Natural killer cell treated with Interleukin-12 subunit alpha and Interleukin-12 subunit beta and Interleukin-15 and Interleukin-18, amount 100 ng/mL, for 72 hours (primary cell): ENCODE results near the gene ZNF473. TPM values are rescaled to one million over a fixed set of nuclear protein-coding genes. Genes with fewer than 3 reads are reported as not detected.

Experiments
- ATAC-seq, 2 donors: fragments of 150-1000 bp; cut with Tn5 transposase in 1 of 2; sonication (Bioruptor Pico), chemical (Tn5 transposase) in 1 of 2; 2 replicates each; pipeline ENCODE4 v1.10.0; 2021
- DNase-seq: peaks from one replicate; pipeline ENCODE4 v3.0.0; 2022; ENCODE audit warnings: low spot score
- H3K27ac Mint-ChIP-seq, 2 donors: 1 replicate in 1 of 2; 2 replicates in 1 of 2; pipeline ENCODE4 v1.8.0; 2022; ENCODE audit warnings: mixed read lengths in 2 of 2, mild to moderate bottlenecking in 1 of 2, moderate library complexity in 1 of 2
- H3K27me3 Mint-ChIP-seq, 2 donors: 1 replicate in 1 of 2; 2 replicates in 1 of 2; pipeline ENCODE4 v1.8.0; 2022; ENCODE audit warnings: mixed read lengths in 2 of 2
- H3K36me3 Mint-ChIP-seq: one replicate; pipeline ENCODE4 v1.8.0; 2022; ENCODE audit warnings: mixed read lengths
- H3K4me1 Mint-ChIP-seq, 2 donors: 1 replicate in 1 of 2; 2 replicates in 1 of 2; pipeline ENCODE4 v1.8.0; 2022; ENCODE audit warnings: low read depth in 2 of 2, mixed read lengths in 2 of 2, mild to moderate bottlenecking in 1 of 2
- H3K4me3 Mint-ChIP-seq: one replicate; pipeline ENCODE4 v1.8.0; 2022; ENCODE audit warnings: mixed read lengths
- H3K9me3 Mint-ChIP-seq: 2 replicates; pipeline ENCODE4 v1.8.0; 2022; ENCODE audit warnings: mixed read lengths
- total RNA-seq, 2 donors: library from RNA; stranded (reverse); gene quantifications; one replicate each; pipeline ENCODE4 v1.2.3, GENCODE V29; 2022

The ZNF473 gene
- total RNA-seq, 2 donors from 2014 or later: 6.2 to 10.3 TPM

GRCh38 chr19:49997709-49998108, 28.1 kb upstream of the ZNF473 start:
- DNase-seq (no peak), ATAC-seq (no peak)
- Mint-ChIP-seq H3K27ac (no peak overlapping the region), H3K27me3 (no peaks in the 10 kb centered on the region), H3K4me1 (peaks cover 17% of the 10 kb centered on the region in 2 donors), H3K9me3 (no peaks in the 10 kb centered on the region), H3K4me3 (no peak overlapping the region), H3K36me3 (peaks cover 13% of the 10 kb centered on the region)

GRCh38 chr19:49999371-50000010, 26.3 kb upstream of the ZNF473 start:
- Mint-ChIP-seq H3K4me1 (peaks cover 34 to 35% of the 10 kb centered on the region in 2 donors), H3K27me3 (no peaks in the 10 kb centered on the region), H3K4me3 (no peak overlapping the region), H3K36me3 (peaks cover 9% of the 10 kb centered on the region), H3K9me3 (no peaks in the 10 kb centered on the region), H3K27ac (no peak overlapping the region)
- ATAC-seq (no peak), DNase-seq (no peak)

DNA sequence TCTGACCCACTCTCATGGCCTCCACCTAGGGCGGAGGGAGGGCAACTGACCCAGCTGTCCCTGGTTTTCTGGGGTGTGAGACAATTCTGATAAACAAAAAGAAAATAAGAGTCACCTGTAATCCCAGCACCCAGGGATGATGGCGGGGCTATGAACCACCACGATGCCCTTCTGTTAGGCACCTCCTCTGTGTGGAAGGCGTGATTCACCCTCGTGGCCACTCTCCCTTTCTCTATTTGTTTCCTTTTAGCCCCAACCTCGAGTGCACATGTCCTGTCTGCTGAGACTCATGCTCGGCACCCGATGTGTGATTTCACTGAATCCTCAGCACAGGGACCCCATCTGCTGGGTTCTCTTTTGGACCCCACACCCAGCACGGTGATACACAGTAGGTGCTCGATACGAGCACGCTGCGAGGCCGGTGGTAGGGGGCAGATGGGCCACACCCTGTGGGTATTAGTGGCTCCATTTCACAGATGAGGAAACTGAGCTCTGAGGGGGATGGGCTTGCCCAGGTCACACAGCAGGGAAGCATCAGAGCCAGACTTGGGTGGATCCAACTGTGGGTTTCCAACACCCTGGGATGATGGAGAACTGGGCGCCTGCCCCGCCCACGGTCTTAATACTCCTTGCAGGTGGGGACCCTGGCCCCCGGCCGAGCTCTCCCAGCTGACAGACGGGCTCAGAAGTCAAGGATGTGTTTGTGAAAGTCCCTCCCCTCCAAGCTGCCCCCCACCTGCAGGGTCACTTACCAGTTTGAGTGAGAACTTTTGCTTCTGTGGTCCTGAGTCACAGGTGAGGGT, 25.6 kb upstream of the ZNF473 start:
- ATAC-seq: no peak
- no peak overlapping the region for H3K27ac Mint-ChIP-seq
- no peaks in the 10 kb centered on the region for H3K27me3 Mint-ChIP-seq
- peaks cover 39 to 43% of the 10 kb centered on the region in 2 donors for H3K4me1 Mint-ChIP-seq
- H3K4me3 Mint-ChIP-seq: no peak overlapping the region
- H3K36me3 Mint-ChIP-seq: peaks cover 6% of the 10 kb centered on the region
- H3K9me3 Mint-ChIP-seq: no peaks in the 10 kb centered on the region
- no peak for DNase-seq

- no peaks in the 10 kb centered on the region for H3K9me3 Mint-ChIP-seq
- no peak overlapping the region for H3K27ac Mint-ChIP-seq
- H3K4me3 Mint-ChIP-seq: no peak overlapping the region
- H3K27me3 Mint-ChIP-seq: no peaks in the 10 kb centered on the region
- peaks cover 6% of the 10 kb centered on the region for H3K36me3 Mint-ChIP-seq
- no peak for DNase-seq
- ATAC-seq: no peak
- peaks cover 43 to 44% of the 10 kb centered on the region in 2 donors for H3K4me1 Mint-ChIP-seq
Observed at GRCh38 chr19:50000841-50001557, 24.8 kb upstream of the ZNF473 start.

GRCh38 chr19:50001775-50002174, 24.0 kb upstream of the ZNF473 start:
- Mint-ChIP-seq H3K9me3 (no peaks in the 10 kb centered on the region), H3K27me3 (no peaks in the 10 kb centered on the region), H3K27ac (no peak overlapping the region), H3K36me3 (peaks cover 6% of the 10 kb centered on the region), H3K4me1 (peaks cover 43 to 44% of the 10 kb centered on the region in 2 donors), H3K4me3 (no peak overlapping the region)
- ATAC-seq: no peak
- DNase-seq: no peak

DNA sequence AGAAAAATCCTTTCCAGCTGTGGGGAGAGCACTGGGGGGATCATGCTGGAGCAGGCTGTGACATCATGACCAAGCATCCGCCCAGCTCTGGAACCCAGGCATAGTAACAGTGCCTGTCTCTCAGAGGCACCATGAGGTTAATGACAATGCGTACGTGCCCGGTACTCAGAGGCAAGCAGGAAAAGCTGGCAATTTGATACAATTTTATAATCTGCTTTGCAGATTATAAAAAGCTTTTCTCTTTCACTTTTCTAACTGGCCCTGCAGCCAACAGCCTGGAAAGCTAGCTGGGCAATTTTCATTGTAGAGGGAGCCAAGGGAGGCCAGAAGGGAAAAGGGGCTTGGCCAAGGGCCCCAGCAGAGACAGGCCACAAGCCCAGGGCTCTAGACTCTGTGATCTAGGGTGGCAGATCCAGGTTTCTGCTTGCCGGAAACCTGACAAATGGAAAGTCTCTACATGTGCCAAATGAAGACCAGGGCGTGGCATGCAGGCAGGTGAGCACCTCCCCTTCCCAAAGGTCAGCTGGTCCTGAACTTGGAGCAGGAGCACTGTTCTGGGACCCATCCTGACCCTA, 23.3 kb upstream of the ZNF473 start:
- peaks cover 44 to 46% of the 10 kb centered on the region in 2 donors for H3K4me1 Mint-ChIP-seq
- ATAC-seq (no peak), DNase-seq (no peak)
- H3K27me3 Mint-ChIP-seq: no peaks in the 10 kb centered on the region
- no peak overlapping the region for H3K27ac Mint-ChIP-seq
- peak overlapping the region; percentile 78 for H3K4me3 Mint-ChIP-seq
- no peaks in the 10 kb centered on the region for H3K9me3 Mint-ChIP-seq
- peaks cover 5% of the 10 kb centered on the region for H3K36me3 Mint-ChIP-seq

- no peaks in the 10 kb centered on the region for H3K9me3 Mint-ChIP-seq
- peak; percentile 68 to 72 for ATAC-seq
- H3K4me3 Mint-ChIP-seq: peak overlapping the region; percentile 78
- peak; percentile 67 for DNase-seq
- no peaks in the 10 kb centered on the region for H3K36me3 Mint-ChIP-seq
- no peaks in the 10 kb centered on the region for H3K27me3 Mint-ChIP-seq
- H3K4me1 Mint-ChIP-seq: peaks cover 39 to 42% of the 10 kb centered on the region in 2 donors
- H3K27ac Mint-ChIP-seq: peak overlapping the region; percentile 70 to 83
Observed at GRCh38 chr19:50003254-50003788, 22.5 kb upstream of the ZNF473 start.

- Mint-ChIP-seq H3K36me3 (no peaks in the 10 kb centered on the region), H3K4me3 (peak overlapping the region; percentile 78), H3K27me3 (no peaks in the 10 kb centered on the region), H3K27ac (peak overlapping the region; percentile 70 to 83), H3K4me1 (peaks cover 39 to 42% of the 10 kb centered on the region in 2 donors), H3K9me3 (no peaks in the 10 kb centered on the region)
- peak; percentile 90 to 93 for ATAC-seq
- DNase-seq: peak; percentile 76
Observed at GRCh38 chr19:50003810-50004419, 21.9 kb upstream of the ZNF473 start.

- Mint-ChIP-seq H3K9me3 (no peaks in the 10 kb centered on the region), H3K4me3 (no peak overlapping the region), H3K36me3 (no peaks in the 10 kb centered on the region), H3K27ac (peak overlapping the region; percentile 70 to 83), H3K4me1 (peaks cover 39 to 42% of the 10 kb centered on the region in 2 donors), H3K27me3 (no peaks in the 10 kb centered on the region)
- ATAC-seq (peak in 1 of 2 donors; percentile 36), DNase-seq (no peak)
Observed at GRCh38 chr19:50005428-50005827, 20.4 kb upstream of the ZNF473 start.

GRCh38 chr19:50007170-50007569, 18.6 kb upstream of the ZNF473 start:
- no peak overlapping the region for H3K27ac Mint-ChIP-seq
- no peaks in the 10 kb centered on the region for H3K27me3 Mint-ChIP-seq
- H3K9me3 Mint-ChIP-seq: no peaks in the 10 kb centered on the region
- DNase-seq: no peak
- H3K36me3 Mint-ChIP-seq: no peaks in the 10 kb centered on the region
- no peak overlapping the region for H3K4me3 Mint-ChIP-seq
- no peak for ATAC-seq
- peaks cover 30 to 35% of the 10 kb centered on the region in 2 donors for H3K4me1 Mint-ChIP-seq

DNA sequence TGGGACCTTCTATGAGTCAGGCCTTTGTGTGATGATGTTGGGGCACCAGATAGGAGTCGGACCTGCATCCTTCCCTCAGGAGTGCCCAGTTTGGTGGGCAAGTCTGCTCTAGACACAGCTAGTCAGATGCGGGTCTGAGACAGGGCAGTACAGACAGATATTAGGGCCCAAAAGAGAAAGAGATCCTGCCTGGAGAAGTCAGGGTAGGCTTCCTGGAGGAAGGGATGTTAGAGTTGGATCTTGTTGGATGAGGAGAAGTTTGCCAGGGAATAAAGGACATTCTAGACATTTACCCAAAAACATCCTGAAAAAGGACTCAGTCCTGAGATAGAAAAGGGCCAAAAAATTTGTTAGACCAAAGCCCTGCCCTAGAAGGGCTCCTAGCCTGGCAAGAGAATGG, 17.9 kb upstream of the ZNF473 start:
- no peak overlapping the region for H3K27ac Mint-ChIP-seq

DNA sequence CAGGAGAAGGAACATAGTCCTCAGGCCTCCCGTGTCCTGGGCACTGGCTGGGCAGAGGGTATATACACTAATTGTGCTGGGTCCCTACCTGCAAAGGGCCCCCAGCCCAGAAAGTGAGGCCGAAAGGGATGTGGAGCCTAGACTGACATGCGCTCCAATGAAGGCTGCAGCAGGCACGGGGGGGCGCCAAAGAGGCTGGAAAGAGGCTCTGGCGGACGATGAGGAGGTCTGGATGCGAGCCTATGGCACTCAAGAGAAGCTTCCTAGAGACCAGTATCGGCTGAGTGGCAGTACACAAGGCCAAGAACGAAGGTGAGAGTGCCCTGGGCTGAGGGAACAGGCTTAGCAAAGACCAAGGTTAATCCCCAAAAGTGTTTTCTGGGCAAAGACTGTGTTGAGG, 17.3 kb upstream of the ZNF473 start:
- Mint-ChIP-seq H3K36me3 (peaks cover 6% of the 10 kb centered on the region), H3K27ac (no peak overlapping the region)

More for the DNA sequence above, 17.9 kb upstream of the ZNF473 start:
- Mint-ChIP-seq H3K27me3 (no peaks in the 10 kb centered on the region), H3K4me3 (no peak overlapping the region), H3K9me3 (no peaks in the 10 kb centered on the region), H3K4me1 (peaks cover 24 to 29% of the 10 kb centered on the region in 2 donors), H3K36me3 (no peaks in the 10 kb centered on the region)
- no peak for DNase-seq
- no peak for ATAC-seq

GRCh38 chr19:50016225-50016807, 9.5 kb upstream of the ZNF473 start:
- peaks cover 28% of the 10 kb centered on the region for H3K36me3 Mint-ChIP-seq
- H3K27me3 Mint-ChIP-seq: no peaks in the 10 kb centered on the region
- peaks cover 0 to 8% of the 10 kb centered on the region in 2 donors for H3K4me1 Mint-ChIP-seq
- H3K4me3 Mint-ChIP-seq: no peak overlapping the region
- no peak for ATAC-seq
- peak; percentile 56 for DNase-seq
- no peak overlapping the region for H3K27ac Mint-ChIP-seq
- H3K9me3 Mint-ChIP-seq: no peaks in the 10 kb centered on the region

More for the DNA sequence above, 17.3 kb upstream of the ZNF473 start:
- Mint-ChIP-seq H3K9me3 (no peaks in the 10 kb centered on the region), H3K4me1 (peaks cover 18 to 23% of the 10 kb centered on the region in 2 donors), H3K27me3 (no peaks in the 10 kb centered on the region), H3K4me3 (no peak overlapping the region)
- no peak for ATAC-seq
- DNase-seq: no peak
